HG02885 (cell line): ENCODE measurements around the gene IL9R.
A peak's percentile ranks its signal among the peaks of the same experiment; 100 is the strongest.
"Not testable (repeated sequence)": the region's sequence is repeated elsewhere in the genome, so short reads cannot be mapped to it uniquely, and the experiment has no call there.

Experiments used
- ATAC-seq: cut with Tn5 transposase; IDR thresholded peaks from one replicate; pipeline ENCODE4 v1.9.1; 2021; ENCODE audit warnings: mild to moderate bottlenecking; ENCODE audit not compliant: unreplicated experiment, poor library complexity

Gene IL9R

GRCh38 chrX:155995321-155995875 lies 2.1 kb upstream of the IL9R start:
- no peak for ATAC-seq

- ATAC-seq, result no peak
Observed at GRCh38 chrX:155998116-155998515, 620 bp downstream of the IL9R start.

- no peak for ATAC-seq
Observed at GRCh38 chrX:155998761-155999510, 1.4 kb downstream of the IL9R start.

GRCh38 chrX:155999751-156000150 lies 2.3 kb downstream of the IL9R start:
- not testable (repeated sequence) for ATAC-seq

- no peak for ATAC-seq
Observed at GRCh38 chrX:156000361-156000926, 2.9 kb downstream of the IL9R start.

GRCh38 chrX:156001001-156001666 lies 3.6 kb downstream of the IL9R start:
- ATAC-seq, result no peak

- no peak for ATAC-seq
Observed at GRCh38 chrX:156001667-156002021, 4.1 kb downstream of the IL9R start.

- no peak for ATAC-seq
Observed at GRCh38 chrX:156002507-156002906, 5.0 kb downstream of the IL9R start.

GRCh38 chrX:156003486-156004185 lies 6.1 kb downstream of the IL9R start:
- no peak for ATAC-seq

- no peak for ATAC-seq
Observed at GRCh38 chrX:156004256-156004655, 6.8 kb downstream of the IL9R start.

- ATAC-seq, result no peak
Observed at GRCh38 chrX:156004740-156005139, 7.2 kb downstream of the IL9R start.

- ATAC-seq, result no peak
Observed at GRCh38 chrX:156005144-156005543, 7.6 kb downstream of the IL9R start.

- not testable (repeated sequence) for ATAC-seq
Observed at GRCh38 chrX:156006468-156006867, 9.0 kb downstream of the IL9R start.

GRCh38 chrX:156008379-156008778 lies 10.9 kb downstream of the IL9R start:
- not testable (repeated sequence) for ATAC-seq

- no peak for ATAC-seq
Observed at GRCh38 chrX:156008915-156009314, 11.4 kb downstream of the IL9R start.

GRCh38 chrX:156009691-156010090 lies 12.2 kb downstream of the IL9R start:
- not testable (repeated sequence) for ATAC-seq

- ATAC-seq, result peak; percentile 80
Observed at GRCh38 chrX:156013286-156013953, 15.9 kb downstream of the IL9R start.

- ATAC-seq, result not testable (repeated sequence)
Observed at GRCh38 chrX:156019846-156020245, 22.4 kb downstream of the IL9R start.

- ATAC-seq, result not testable (repeated sequence)
Observed at GRCh38 chrX:156023002-156023401, 25.5 kb downstream of the IL9R start.

- not testable (repeated sequence) for ATAC-seq
Observed at GRCh38 chrX:156024949-156025492, 27.5 kb downstream of the IL9R start.
